ENCODE results near the gene ROBO1.
A peak's percentile ranks its signal among the peaks of the same experiment; 100 is the strongest.

ROBO1 gene

GRCh38 chr3:78834910-78835309 lies 932.9 kb downstream of the ROBO1 start:
- DNase-seq (ENCODE audit: low read depth), result no peak

- no peak for DNase-seq (ENCODE audit: low read depth)
Observed at GRCh38 chr3:78832785-78833204, 935.0 kb downstream of the ROBO1 start.

GRCh38 chr3:78831446-78831972 lies 936.3 kb downstream of the ROBO1 start:
- no peak for DNase-seq (ENCODE audit: low read depth)

GRCh38 chr3:78830470-78830869 lies 937.3 kb downstream of the ROBO1 start:
- no peak for DNase-seq (ENCODE audit: low read depth)

GRCh38 chr3:78827618-78828017 lies 940.2 kb downstream of the ROBO1 start:
- no peak for DNase-seq (ENCODE audit: low read depth)

GRCh38 chr3:78825858-78826215 lies 942.0 kb downstream of the ROBO1 start:
- no peak for DNase-seq (ENCODE audit: low read depth)

GRCh38 chr3:78825118-78825857 lies 942.5 kb downstream of the ROBO1 start:
- DNase-seq (ENCODE audit: low read depth), result no peak

GRCh38 chr3:78823859-78824258 lies 943.9 kb downstream of the ROBO1 start:
- DNase-seq (ENCODE audit: low read depth), result no peak

- DNase-seq (ENCODE audit: low read depth), result no peak
Observed at GRCh38 chr3:78823434-78823833, 944.4 kb downstream of the ROBO1 start.

- DNase-seq (ENCODE audit: low read depth), result no peak
Observed at GRCh38 chr3:78822726-78823125, 945.1 kb downstream of the ROBO1 start.

- DNase-seq (ENCODE audit: low read depth), result no peak
Observed at GRCh38 chr3:78820542-78820941, 947.3 kb downstream of the ROBO1 start.

- no peak for DNase-seq (ENCODE audit: low read depth)
Observed at GRCh38 chr3:78818161-78818985, 949.4 kb downstream of the ROBO1 start.

- no peak for DNase-seq (ENCODE audit: low read depth)
Observed at GRCh38 chr3:78814893-78815562, 952.8 kb downstream of the ROBO1 start.

GRCh38 chr3:78812166-78812565 lies 955.6 kb downstream of the ROBO1 start:
- no peak for DNase-seq (ENCODE audit: low read depth)

- DNase-seq (ENCODE audit: low read depth), result peak; percentile 59
Observed at GRCh38 chr3:78809966-78810365, 957.8 kb downstream of the ROBO1 start.

GRCh38 chr3:78804251-78805037 lies 963.4 kb downstream of the ROBO1 start:
- DNase-seq (ENCODE audit: low read depth), result peak; percentile 77

GRCh38 chr3:78802562-78802930 lies 965.3 kb downstream of the ROBO1 start:
- no peak for DNase-seq (ENCODE audit: low read depth)

GRCh38 chr3:78801926-78802561 lies 965.8 kb downstream of the ROBO1 start:
- no peak for DNase-seq (ENCODE audit: low read depth)

GRCh38 chr3:78799681-78800080 lies 968.1 kb downstream of the ROBO1 start:
- DNase-seq (ENCODE audit: low read depth), result no peak

- no peak for DNase-seq (ENCODE audit: low read depth)
Observed at GRCh38 chr3:78798266-78798832, 969.4 kb downstream of the ROBO1 start.

- DNase-seq (ENCODE audit: low read depth), result no peak
Observed at GRCh38 chr3:78794431-78794830, 973.4 kb downstream of the ROBO1 start.

All from GM04504 (cell line).